T47D (cell line): ENCODE data around the gene NKX6-2.

ENCODE experiments used
- DNase-seq, 2 experiments: peaks; one replicate each; pipeline versions ENCODE4 v3.0.0 to v3.0.0-alpha.2; 2011 to 2012; ENCODE audit warnings: low read depth in 1 of 2, low spot score in 1 of 2
- JUND ChIP-seq: IDR thresholded peaks from 2 replicates; pipeline ENCODE4 v1.6.1; 2012; ENCODE audit warnings: low read depth
- in situ Hi-C: cut with HindIII; loops from 2 replicates; pipeline ENCODE4 v1.10.0; 2016; ENCODE audit warnings: low sequenced_read_pairs, low pct_unique_long_range_greater_than_20kb

Gene NKX6-2

GRCh38 chr10:132763545-132763944 is 22.4 kb downstream of the NKX6-2 start:
- DNase-seq = no peak

DNA sequence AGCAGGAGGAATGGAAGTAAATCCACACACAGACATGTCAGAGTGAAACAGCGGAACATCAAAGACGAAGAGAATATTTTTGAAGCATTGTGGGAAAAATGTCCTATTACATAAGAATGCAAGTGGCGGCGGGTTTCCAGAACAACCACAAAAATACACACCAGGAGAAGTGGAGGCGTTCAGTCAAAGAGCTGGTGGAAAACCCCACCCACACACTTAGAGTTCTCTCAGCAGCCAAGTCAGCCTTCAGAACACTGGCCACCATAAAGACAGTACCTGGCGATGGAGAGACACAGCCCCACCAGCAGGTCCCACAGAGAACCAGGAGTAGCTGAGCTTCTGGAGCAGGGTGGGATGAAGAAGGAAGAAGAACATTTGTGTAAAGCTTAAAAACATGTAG is 23.7 kb downstream of the NKX6-2 start:
- in situ Hi-C loops = no loop called here
- no peak for TF ChIP-seq JUND
- no peak for DNase-seq

More at GRCh38 chr10:132763545-132763944, 22.4 kb downstream of the NKX6-2 start:
- TF ChIP-seq JUND = no peak
- in situ Hi-C loops = no loop called here

DNA sequence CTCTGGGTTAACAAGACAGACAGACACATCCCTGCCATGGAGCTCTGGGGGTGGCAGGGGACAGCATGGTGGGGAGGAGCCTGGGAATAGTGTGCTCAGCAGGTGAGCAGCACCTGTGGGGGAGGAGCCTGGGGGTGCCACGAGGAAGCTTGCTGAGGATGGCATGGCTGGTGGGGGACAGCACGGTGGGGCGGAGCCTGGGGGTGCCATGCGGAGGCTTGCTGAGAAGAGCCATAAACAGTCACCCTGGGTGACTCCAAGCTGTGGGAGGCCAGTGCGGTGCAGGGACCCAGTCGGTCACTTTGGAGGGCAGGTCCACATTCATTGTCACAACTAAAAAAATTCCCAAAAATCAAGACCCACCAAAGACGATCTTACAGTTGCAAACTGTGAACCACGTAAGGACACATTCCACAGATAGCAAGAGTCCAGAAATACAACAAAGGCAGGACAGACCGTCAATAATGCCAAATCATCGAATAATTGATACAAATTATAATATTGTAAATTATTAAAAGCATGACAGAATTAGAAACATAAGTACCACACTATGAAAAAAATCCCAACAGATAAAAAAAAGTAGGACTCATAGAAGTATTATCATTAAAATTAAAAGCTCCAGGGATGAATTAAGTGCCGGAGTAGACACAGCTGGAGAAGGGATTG is 24.4 kb downstream of the NKX6-2 start:
- in situ Hi-C loops = no loop called here
- TF ChIP-seq JUND = no peak

DNA sequence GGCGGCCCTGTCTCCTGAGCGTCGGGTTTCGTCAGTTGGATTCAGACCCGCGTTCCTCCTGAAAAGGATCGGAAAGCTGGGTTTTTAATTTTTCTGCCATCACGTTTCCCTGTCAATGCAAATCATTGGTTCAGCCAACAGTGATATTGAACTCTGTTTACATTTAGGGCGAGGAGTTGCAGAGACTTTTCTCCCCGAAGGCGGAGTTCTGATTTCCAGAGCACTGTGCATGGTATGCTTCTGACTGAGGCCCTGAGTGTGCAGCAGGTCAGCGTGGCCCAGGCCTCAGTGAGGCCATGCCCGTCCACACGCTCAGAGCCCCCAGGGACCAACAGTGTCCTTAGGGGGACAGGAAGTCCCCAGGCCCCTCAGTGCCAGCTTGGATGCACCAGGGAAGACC is 27.1 kb downstream of the NKX6-2 start:
- in situ Hi-C loops = no loop called here
- no peak for TF ChIP-seq JUND
- no peak for DNase-seq

More for the DNA sequence above, 24.4 kb downstream of the NKX6-2 start:
- no peak for DNase-seq

DNA sequence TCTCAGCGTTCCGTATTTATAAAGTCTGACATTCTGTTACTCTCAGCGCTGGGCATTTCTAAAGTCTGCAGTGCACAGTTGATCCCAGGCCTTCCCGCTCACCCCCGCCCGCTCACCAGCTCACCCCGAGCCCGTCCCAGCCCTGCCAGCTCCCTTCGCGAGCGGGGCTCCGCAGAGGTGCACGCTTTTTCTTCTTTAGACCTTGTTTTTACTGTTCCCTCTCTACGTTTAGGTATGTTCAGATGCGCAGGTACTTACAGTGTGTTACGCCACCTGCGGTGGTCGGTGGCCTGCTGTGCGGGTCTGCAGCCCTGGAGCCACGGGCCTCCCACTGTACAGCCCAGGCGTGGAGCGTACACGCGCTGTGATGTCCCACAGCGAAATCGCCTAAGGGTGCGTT is 28.8 kb downstream of the NKX6-2 start:
- DNase-seq = no peak
- in situ Hi-C loops = no loop called here
- no peak for TF ChIP-seq JUND

GRCh38 chr10:132756591-132756990 is 29.4 kb downstream of the NKX6-2 start:
- in situ Hi-C loops = no loop called here
- TF ChIP-seq JUND = no peak
- DNase-seq = no peak

DNA sequence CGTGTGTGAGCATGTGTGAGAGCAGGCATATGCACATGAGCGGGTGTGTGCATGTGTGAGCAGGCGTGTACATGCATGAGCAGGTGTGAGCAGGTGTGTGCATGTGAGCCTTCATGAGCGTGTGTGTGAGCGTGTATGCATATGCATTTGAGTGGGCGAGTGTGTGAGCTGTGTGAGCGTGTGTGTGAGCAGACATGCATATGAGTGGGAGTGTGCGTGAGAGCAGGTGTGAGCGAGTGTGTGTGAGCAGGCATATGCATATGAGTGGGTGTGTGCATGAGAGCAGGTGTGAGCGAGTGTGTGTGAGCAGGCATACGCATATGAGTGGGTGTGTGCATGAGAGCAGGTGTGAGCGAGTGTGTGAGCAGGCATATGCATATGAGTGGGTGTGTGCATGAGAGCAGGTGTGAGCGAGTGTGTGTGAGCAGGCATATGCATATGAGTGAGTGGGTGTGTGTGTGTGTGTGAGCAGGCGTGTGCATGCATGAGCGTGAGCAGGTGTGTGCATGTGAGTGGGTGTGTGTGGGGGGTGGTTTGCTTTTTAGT is 30.7 kb downstream of the NKX6-2 start:
- TF ChIP-seq JUND = no peak
- no peak for DNase-seq
- in situ Hi-C loops = no loop called here

DNA sequence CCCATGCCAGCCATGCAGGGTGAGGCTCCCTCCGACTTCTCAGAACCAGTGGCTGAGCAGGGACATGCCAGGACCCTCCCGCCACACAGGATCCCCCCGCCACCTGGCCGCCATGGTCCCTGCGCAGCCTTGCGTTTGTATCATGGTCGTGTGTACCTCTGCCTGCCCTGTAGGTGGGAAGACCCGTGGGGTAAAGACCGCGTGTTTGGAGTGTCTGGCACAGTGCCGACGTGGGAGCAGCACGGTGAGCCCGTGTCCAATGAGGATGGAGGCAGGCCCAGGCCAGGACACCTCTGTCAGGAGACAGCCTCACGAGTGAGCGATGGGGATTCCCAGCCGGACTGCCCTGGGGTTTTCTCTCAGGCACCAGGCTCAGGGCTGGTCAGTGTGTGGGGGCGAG is 31.9 kb downstream of the NKX6-2 start:
- no peak for DNase-seq

DNA sequence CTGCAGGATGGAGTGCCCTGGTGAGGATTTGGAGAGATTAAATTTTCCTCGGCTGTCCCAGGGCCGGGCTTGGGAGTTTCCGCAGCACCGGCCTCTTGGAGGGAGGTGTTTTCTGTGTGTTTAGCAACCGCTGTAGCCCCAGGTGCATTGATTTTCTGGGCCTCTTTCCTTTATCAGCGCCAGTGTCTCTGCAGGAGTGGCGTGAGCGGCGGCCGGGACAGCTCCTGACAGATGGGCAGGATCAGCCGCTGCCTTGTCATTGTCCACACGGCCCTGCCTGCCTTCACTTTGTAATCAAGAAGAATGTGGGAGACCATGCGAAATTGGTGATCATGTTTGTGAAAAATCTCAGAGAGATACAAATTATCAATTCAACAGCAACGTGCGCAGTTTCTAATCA is 32.4 kb downstream of the NKX6-2 start:
- DNase-seq = no peak
- in situ Hi-C loops = no loop called here
- TF ChIP-seq JUND = no peak

More for the DNA sequence above, 31.9 kb downstream of the NKX6-2 start:
- in situ Hi-C loops = no loop called here
- no peak for TF ChIP-seq JUND

GRCh38 chr10:132752961-132753360 is 33.0 kb downstream of the NKX6-2 start:
- DNase-seq = no peak
- no peak for TF ChIP-seq JUND
- in situ Hi-C loops = no loop called here

GRCh38 chr10:132752378-132752777 is 33.6 kb downstream of the NKX6-2 start:
- in situ Hi-C loops = no loop called here
- no peak for DNase-seq
- no peak for TF ChIP-seq JUND

DNA sequence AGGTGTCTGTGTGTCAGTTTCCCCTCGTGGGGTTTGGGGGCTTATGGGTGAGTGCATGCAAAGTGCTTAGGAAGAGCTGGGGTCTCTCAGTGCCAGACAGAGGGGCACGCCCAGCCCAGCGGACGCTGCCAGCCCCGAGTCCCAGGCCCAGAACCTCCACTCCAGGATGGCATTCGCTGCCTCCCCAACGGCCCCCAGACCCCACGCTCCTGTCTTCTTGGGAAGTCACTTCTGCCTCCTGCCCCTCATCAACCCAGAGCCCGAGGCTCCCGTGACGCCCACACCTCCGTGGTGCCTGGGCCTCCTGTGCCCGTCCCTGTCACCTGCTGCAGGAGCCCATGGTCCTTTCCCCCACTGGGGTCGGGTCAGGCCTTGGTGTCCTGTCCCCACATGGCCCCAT is 35.0 kb downstream of the NKX6-2 start:
- TF ChIP-seq JUND = no peak
- in situ Hi-C loops = no loop called here
- no peak for DNase-seq

DNA sequence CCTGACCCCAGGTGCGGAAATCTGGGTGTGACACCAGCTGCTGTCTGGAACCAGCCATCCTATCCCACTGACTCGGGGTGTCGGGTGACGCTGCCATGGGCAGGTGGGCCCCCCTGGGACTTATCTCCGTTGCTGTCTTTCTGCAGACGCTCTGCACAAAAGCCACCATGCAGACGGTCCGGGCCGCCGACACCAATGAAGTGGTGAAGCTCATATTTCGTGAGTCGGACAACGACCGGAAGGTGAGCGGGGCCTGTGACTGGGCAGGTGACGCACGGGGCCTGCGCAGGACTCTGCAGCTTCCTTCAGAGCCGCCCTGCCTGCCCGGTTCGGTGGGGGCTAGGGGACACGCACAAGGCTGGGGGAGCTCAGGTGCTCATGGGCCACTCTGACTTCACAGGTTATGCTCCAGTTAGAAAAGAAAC is 36.6 kb downstream of the NKX6-2 start:
- TF ChIP-seq JUND = no peak
- no peak for DNase-seq
- in situ Hi-C loops = no loop called here
